Immature natural killer cell (primary cell): Measurements from ENCODE around the gene AKR1C8. TPM values are rescaled to one million over a fixed set of nuclear protein-coding genes. Genes with fewer than 3 reads are reported as not detected.
"Not testable (repeated sequence)": the region's sequence is repeated elsewhere in the genome, so short reads cannot be mapped to it uniquely, and the experiment has no call there.

ENCODE experiments used
- DNase-seq, 3 donors: peaks; one replicate each; pipeline ENCODE4 v3.0.0; 2022; ENCODE audit warnings: mixed read lengths in 1 of 3
- H3K27ac Mint-ChIP-seq, 6 donors: one replicate each; pipeline ENCODE4 v1.8.0; 2020; ENCODE audit warnings: mixed read lengths in 6 of 6, mild to moderate bottlenecking in 5 of 6, inconsistent platforms in 4 of 6, moderate library complexity in 3 of 6
- H3K27me3 Mint-ChIP-seq, 3 donors: one replicate each; pipeline ENCODE4 v1.8.0; 2020 to 2021; ENCODE audit warnings: low read depth in 3 of 3, mild to moderate bottlenecking in 3 of 3, mixed read lengths in 3 of 3, moderate library complexity in 3 of 3, inconsistent platforms in 1 of 3
- H3K36me3 Mint-ChIP-seq, 3 donors: one replicate each; pipeline ENCODE4 v1.8.0; 2020; ENCODE audit warnings: mixed read lengths in 3 of 3, inconsistent platforms in 2 of 3, mild to moderate bottlenecking in 2 of 3
- H3K4me1 Mint-ChIP-seq, 2 donors: one replicate each; pipeline ENCODE4 v1.8.0; 2020; ENCODE audit warnings: inconsistent platforms in 2 of 2, mild to moderate bottlenecking in 2 of 2, mixed read lengths in 2 of 2, moderate library complexity in 1 of 2
- H3K4me3 Mint-ChIP-seq, 5 donors: one replicate each; pipeline ENCODE4 v1.8.0; 2020; ENCODE audit warnings: mild to moderate bottlenecking in 5 of 5, mixed read lengths in 5 of 5, inconsistent platforms in 3 of 5, moderate library complexity in 3 of 5
- H3K9me3 Mint-ChIP-seq, 6 donors: one replicate each; pipeline ENCODE4 v1.8.0; 2020; ENCODE audit warnings: mild to moderate bottlenecking in 6 of 6, mixed read lengths in 6 of 6, inconsistent platforms in 4 of 6, moderate library complexity in 3 of 6
- polyA plus RNA-seq, 3 donors: library from polyadenylated mRNA; unstranded; fragments of 300-500 nt; fragmentation: Illumina TruSeq; gene quantifications; one replicate each; pipeline ENCODE4 v1.2.3, GENCODE V29; 2021

Gene AKR1C8
- polyA plus RNA-seq, 3 donors from 2014 or later = not detected

- Mint-ChIP-seq H3K9me3 (peaks cover 0 to 4% (median 0%) of the 10 kb centered on the region in 6 donors), H3K4me3 (no peak within 1 kb of the TSS), H3K36me3 (peaks cover 0 to 6% (median 0%) of the 10 kb centered on the region in 3 donors), H3K27ac (no peak within 1 kb of the TSS), H3K4me1 (no peaks in the 10 kb centered on the region), H3K27me3 (peaks cover 0 to 2% (median 2%) of the 10 kb centered on the region in 3 donors)
- DNase-seq = no peak
These were observed 11.8 kb upstream of the AKR1C8 start, which contains the start of gene AKR1C4 for GRCh38 chr10:5196702-5197113. TSS of gene AKR1C4 (plus strand) at chr10:5196837. CDS start at chr10:5196868, 31 bp downstream.

- no peak overlapping the region for H3K4me3 Mint-ChIP-seq
- no peak overlapping the region for H3K27ac Mint-ChIP-seq
- H3K4me1 Mint-ChIP-seq = no peaks in the 10 kb centered on the region
- H3K36me3 Mint-ChIP-seq = peaks cover 0 to 6% (median 0%) of the 10 kb centered on the region in 3 donors
- DNase-seq = no peak
- H3K27me3 Mint-ChIP-seq = peaks cover 0 to 2% (median 0%) of the 10 kb centered on the region in 3 donors
- no peaks in the 10 kb centered on the region for H3K9me3 Mint-ChIP-seq
These were observed 10.9 kb upstream of the AKR1C8 start for GRCh38 chr10:5195727-5196374.

DNA sequence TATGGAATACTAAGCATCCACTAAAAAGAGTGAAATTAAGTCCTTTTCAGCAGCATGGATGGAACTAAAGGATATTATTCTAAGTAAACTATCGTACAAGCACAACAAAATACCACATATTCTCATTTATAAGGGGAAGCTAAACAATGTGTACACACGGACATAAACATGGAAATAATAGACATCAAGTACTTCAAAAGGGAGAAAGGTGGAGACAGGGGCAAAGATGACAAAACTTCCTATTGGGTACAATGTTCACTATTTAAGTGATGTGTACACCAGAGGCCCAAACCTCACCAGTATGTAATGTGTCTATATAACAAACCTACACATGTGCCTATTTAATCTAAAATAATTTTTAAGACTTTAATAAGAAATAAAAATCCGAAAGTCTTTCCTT lies 9.5 kb upstream of the AKR1C8 start:
- no peaks in the 10 kb centered on the region for H3K4me1 Mint-ChIP-seq
- H3K36me3 Mint-ChIP-seq = peaks cover 0 to 10% (median 6%) of the 10 kb centered on the region in 3 donors
- H3K4me3 Mint-ChIP-seq = no peak overlapping the region
- DNase-seq = no peak
- H3K9me3 Mint-ChIP-seq = no peaks in the 10 kb centered on the region
- H3K27ac Mint-ChIP-seq = no peak overlapping the region
- H3K27me3 Mint-ChIP-seq = peaks cover 0 to 2% (median 0%) of the 10 kb centered on the region in 3 donors

GRCh38 chr10:5188358-5188757 lies 3.4 kb upstream of the AKR1C8 start:
- Mint-ChIP-seq H3K9me3 (no peaks in the 10 kb centered on the region), H3K27ac (no peak overlapping the region)
- no peak for DNase-seq

DNA sequence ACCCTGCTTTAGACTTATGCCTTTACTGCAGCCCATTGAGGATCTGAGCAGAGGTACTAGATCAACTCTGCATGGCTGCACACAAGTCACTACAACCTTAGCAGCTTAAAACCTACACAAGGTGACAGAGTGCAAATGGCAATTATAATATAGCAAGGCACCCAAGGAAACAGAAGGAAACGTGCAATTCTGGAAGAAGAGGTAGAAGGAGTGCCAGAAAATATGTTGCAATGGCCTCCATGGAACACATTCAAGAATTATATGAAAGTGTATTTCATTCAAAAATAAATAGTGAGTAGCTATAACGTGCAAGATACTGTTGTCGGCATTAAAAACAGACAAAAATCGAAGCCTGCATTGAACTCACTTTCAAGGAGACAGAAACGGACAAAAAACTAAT lies 2.9 kb upstream of the AKR1C8 start:
- DNase-seq = no peak
- Mint-ChIP-seq H3K4me3 (no peak overlapping the region), H3K27me3 (peaks cover 0 to 2% (median 2%) of the 10 kb centered on the region in 3 donors), H3K9me3 (no peaks in the 10 kb centered on the region), H3K27ac (peak overlapping the region in 2 of 6 donors; percentile 10 to 24), H3K4me1 (no peaks in the 10 kb centered on the region), H3K36me3 (peaks cover 11 to 36% (median 15%) of the 10 kb centered on the region in 3 donors)

More at GRCh38 chr10:5188358-5188757, 3.4 kb upstream of the AKR1C8 start:
- peaks cover 11 to 32% (median 12%) of the 10 kb centered on the region in 3 donors for H3K36me3 Mint-ChIP-seq
- H3K4me1 Mint-ChIP-seq = no peaks in the 10 kb centered on the region
- peaks cover 0 to 2% (median 2%) of the 10 kb centered on the region in 3 donors for H3K27me3 Mint-ChIP-seq
- no peak overlapping the region for H3K4me3 Mint-ChIP-seq

- Mint-ChIP-seq H3K36me3 (peaks cover 9 to 35% (median 11%) of the 10 kb centered on the region in 3 donors), H3K27me3 (peaks cover 0 to 2% (median 0%) of the 10 kb centered on the region in 3 donors), H3K4me3 (no peak overlapping the region), H3K9me3 (peaks cover 0 to 6% (median under 1%) of the 10 kb centered on the region in 6 donors), H3K4me1 (no peaks in the 10 kb centered on the region), H3K27ac (no peak overlapping the region)
- DNase-seq = no peak
These were observed 1.0 kb downstream of the AKR1C8 start for GRCh38 chr10:5183923-5184322.

DNA sequence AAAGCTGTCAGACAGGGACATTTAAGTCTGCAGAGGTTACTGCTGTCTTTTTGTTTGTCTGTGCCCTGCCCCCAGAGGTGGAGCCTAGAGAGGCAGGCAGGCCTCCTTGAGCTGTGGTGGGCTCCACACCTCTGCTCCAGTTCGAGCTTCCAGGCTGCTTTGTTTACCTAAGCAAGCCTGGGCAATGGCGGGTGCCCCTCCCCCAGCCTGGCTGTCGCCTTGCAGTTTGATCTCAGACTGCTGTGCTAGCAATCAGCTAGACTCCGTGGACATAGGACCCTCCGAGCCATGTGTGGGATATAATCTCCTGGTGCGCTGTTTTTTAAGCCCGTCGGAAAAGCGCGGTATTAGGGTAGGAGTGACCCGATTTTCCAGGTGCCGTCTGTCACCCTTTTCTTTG lies 4.4 kb downstream of the AKR1C8 start:
- H3K27me3 Mint-ChIP-seq = not testable (repeated sequence)

GRCh38 chr10:5175581-5175980 lies 9.4 kb downstream of the AKR1C8 start:
- H3K27me3 Mint-ChIP-seq, H3K27ac Mint-ChIP-seq, H3K4me3 Mint-ChIP-seq, H3K4me1 Mint-ChIP-seq, DNase-seq, H3K36me3 Mint-ChIP-seq: not testable (repeated sequence)
- H3K9me3 Mint-ChIP-seq = peaks cover 0 to 11% (median 4%) of the 10 kb centered on the region in 6 donors

More for the DNA sequence above, 4.4 kb downstream of the AKR1C8 start:
- H3K9me3 Mint-ChIP-seq, H3K27ac Mint-ChIP-seq, H3K4me1 Mint-ChIP-seq, DNase-seq, H3K4me3 Mint-ChIP-seq: not testable (repeated sequence)
- peaks cover 4 to 24% (median 6%) of the 10 kb centered on the region in 3 donors for H3K36me3 Mint-ChIP-seq

GRCh38 chr10:5168897-5169420 lies 16.0 kb downstream of the AKR1C8 start:
- Mint-ChIP-seq H3K4me1 (no peaks in the 10 kb centered on the region), H3K27ac (peak overlapping the region in 2 of 6 donors; percentile 2 to 61), H3K27me3 (peaks cover 0 to 6% (median 0%) of the 10 kb centered on the region in 3 donors), H3K36me3 (peaks cover 20 to 28% (median 20%) of the 10 kb centered on the region in 3 donors), H3K9me3 (peaks cover 25 to 44% (median 37%) of the 10 kb centered on the region in 6 donors), H3K4me3 (peak overlapping the region in 1 of 5 donors; percentile 44)
- peak in 1 of 3 donors; percentile 2 for DNase-seq

GRCh38 chr10:5165738-5166137 lies 19.2 kb downstream of the AKR1C8 start:
- Mint-ChIP-seq H3K9me3 (peaks cover 27 to 66% (median 51%) of the 10 kb centered on the region in 6 donors), H3K4me3 (no peak overlapping the region)
- DNase-seq = no peak

DNA sequence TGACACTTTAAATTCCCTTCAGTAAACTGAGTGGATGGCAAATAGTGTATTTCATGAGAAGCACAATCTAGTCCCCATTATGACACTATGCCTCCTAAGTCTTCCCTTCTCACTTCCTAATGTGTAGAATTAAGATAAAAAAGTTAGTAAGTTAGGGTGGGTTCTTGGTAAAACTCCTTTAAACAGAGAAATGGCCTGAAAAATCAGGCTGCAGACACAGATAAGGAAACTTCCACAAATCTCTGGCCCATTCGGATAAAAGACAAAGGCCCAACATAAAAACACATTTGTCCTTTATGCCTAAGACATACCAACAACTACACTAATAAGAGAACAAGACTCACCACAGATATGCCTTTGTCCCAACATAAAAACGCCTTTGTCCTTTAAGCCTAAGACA lies 21.5 kb downstream of the AKR1C8 start:
- no peak overlapping the region for H3K27ac Mint-ChIP-seq
- H3K9me3 Mint-ChIP-seq = peaks cover 27 to 66% (median 51%) of the 10 kb centered on the region in 6 donors
- peaks cover 0 to 10% (median 0%) of the 10 kb centered on the region in 3 donors for H3K27me3 Mint-ChIP-seq
- no peak overlapping the region for H3K4me3 Mint-ChIP-seq
- no peaks in the 10 kb centered on the region for H3K4me1 Mint-ChIP-seq
- no peak for DNase-seq
- H3K36me3 Mint-ChIP-seq = peaks cover 42 to 59% (median 50%) of the 10 kb centered on the region in 3 donors

More at GRCh38 chr10:5165738-5166137, 19.2 kb downstream of the AKR1C8 start:
- Mint-ChIP-seq H3K36me3 (peaks cover 47 to 54% (median 47%) of the 10 kb centered on the region in 3 donors), H3K27me3 (peaks cover 0 to 6% (median 0%) of the 10 kb centered on the region in 3 donors), H3K4me1 (no peaks in the 10 kb centered on the region), H3K27ac (no peak overlapping the region)

- Mint-ChIP-seq H3K9me3 (peaks cover 4 to 24% (median 16%) of the 10 kb centered on the region in 6 donors), H3K27ac (no peak overlapping the region), H3K27me3 (peaks cover 0 to 4% (median 0%) of the 10 kb centered on the region in 3 donors), H3K4me3 (no peak overlapping the region), H3K4me1 (no peaks in the 10 kb centered on the region), H3K36me3 (peaks cover 47 to 56% (median 55%) of the 10 kb centered on the region in 3 donors)
- no peak for DNase-seq
These were observed 25.8 kb downstream of the AKR1C8 start for GRCh38 chr10:5159126-5159525.

DNA sequence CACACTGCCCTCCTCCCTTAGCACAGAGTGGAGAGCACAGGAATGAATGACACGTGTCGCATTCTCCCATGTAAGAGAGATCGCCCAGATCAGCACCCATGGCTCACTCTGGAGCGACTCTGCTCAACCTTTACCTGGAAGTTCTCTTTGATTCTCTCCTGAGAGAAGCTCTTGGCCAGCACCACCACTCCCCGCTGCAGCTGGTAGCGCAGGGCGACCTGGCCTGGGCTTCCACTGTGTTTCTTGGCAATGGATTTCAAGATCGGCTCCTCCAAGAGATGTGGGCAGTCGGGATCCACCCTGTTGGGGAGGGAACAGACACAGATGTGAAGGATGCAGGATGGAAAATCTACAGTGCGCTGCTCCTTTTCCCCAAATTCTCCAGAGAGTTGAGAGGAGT lies 27.4 kb downstream of the AKR1C8 start:
- no peak for DNase-seq
- Mint-ChIP-seq H3K27me3 (peaks cover 0 to 4% (median 0%) of the 10 kb centered on the region in 3 donors), H3K36me3 (peaks cover 39 to 48% (median 48%) of the 10 kb centered on the region in 3 donors), H3K4me1 (no peaks in the 10 kb centered on the region), H3K9me3 (peaks cover 0 to 8% (median 3%) of the 10 kb centered on the region in 6 donors), H3K27ac (no peak overlapping the region), H3K4me3 (no peak overlapping the region)

GRCh38 chr10:5155951-5156350 lies 29.0 kb downstream of the AKR1C8 start:
- DNase-seq = no peak
- Mint-ChIP-seq H3K36me3 (peaks cover 27 to 40% (median 38%) of the 10 kb centered on the region in 3 donors), H3K27ac (no peak overlapping the region)

More at GRCh38 chr10:5155951-5156350, 29.0 kb downstream of the AKR1C8 start:
- H3K4me1 Mint-ChIP-seq = no peaks in the 10 kb centered on the region
- no peak overlapping the region for H3K4me3 Mint-ChIP-seq
- peaks cover 0 to 1% (median 0%) of the 10 kb centered on the region in 6 donors for H3K9me3 Mint-ChIP-seq
- peaks cover 0 to 4% (median 0%) of the 10 kb centered on the region in 3 donors for H3K27me3 Mint-ChIP-seq
